GM23338 (cell line): ENCODE results near the gene RAVER1. TPM values are rescaled to one million over a fixed set of nuclear protein-coding genes. Genes with fewer than 3 reads are reported as not detected.
A peak's percentile ranks its signal among the peaks of the same experiment; 100 is the strongest.

ENCODE experiments used
- ATAC-seq: fragments of 200-7000 bp; cut with Tn5 transposase; 3 replicates; pipeline ENCODE4 v1.9.1; 2020
- DNase-seq: peaks from one replicate; pipeline ENCODE4 v3.0.0-alpha.2; 2015; ENCODE audit warnings: low spot score
- H2AFZ ChIP-seq: fragments of 200-600 bp; sonication (generic); 2 replicates; pipeline ENCODE4 v1.8.0; 2016; ENCODE audit warnings: antibody characterized with exemption, mild to moderate bottlenecking, moderate library complexity
- H3F3A ChIP-seq: fragments of 200-600 bp; sonication (generic); replicated peaks from 2 replicates; pipeline ENCODE4 v1.8.0; 2017; ENCODE audit warnings: antibody characterized with exemption, mixed run types, low read depth
- H3K27ac ChIP-seq: fragments of 200-600 bp; sonication (generic); 2 replicates; pipeline ENCODE4 v1.6.1; 2016; ENCODE audit warnings: low read depth
- H3K27me3 ChIP-seq: fragments of 200-600 bp; sonication (generic); 2 replicates; pipeline ENCODE4 v1.8.0; 2016; ENCODE audit warnings: mild to moderate bottlenecking, mixed run types, moderate library complexity; ENCODE audit not compliant: insufficient read depth
- H3K36me3 ChIP-seq: fragments of 200-600 bp; sonication (generic); 2 replicates; pipeline ENCODE4 v1.8.0; 2016; ENCODE audit warnings: mild to moderate bottlenecking; ENCODE audit not compliant: insufficient read depth
- H3K4me1 ChIP-seq: fragments of 200-600 bp; sonication (generic); 2 replicates; pipeline ENCODE4 v1.8.0; 2016; ENCODE audit warnings: mild to moderate bottlenecking, moderate library complexity; ENCODE audit not compliant: insufficient read depth
- H3K4me2 ChIP-seq: fragments of 200-600 bp; sonication (generic); 2 replicates; pipeline ENCODE4 v1.7.1; 2017; ENCODE audit warnings: mixed run types
- H3K4me3 ChIP-seq: fragments of 200-600 bp; sonication (generic); 2 replicates; pipeline ENCODE4 v1.6.1; 2016; ENCODE audit warnings: mixed run types
- H3K79me2 ChIP-seq: fragments of 200-600 bp; sonication (generic); replicated peaks from 2 replicates; pipeline ENCODE4 v1.8.0; 2017; ENCODE audit warnings: mild to moderate bottlenecking; ENCODE audit not compliant: insufficient read depth
- H3K9me2 ChIP-seq: fragments of 200-600 bp; sonication (generic); 2 replicates; pipeline ENCODE4 v1.8.0; 2017; ENCODE audit not compliant: insufficient read depth
- H4K20me1 ChIP-seq: fragments of 200-600 bp; sonication (generic); replicated peaks from 2 replicates; pipeline ENCODE4 v1.8.0; 2017; ENCODE audit warnings: mild to moderate bottlenecking; ENCODE audit not compliant: insufficient read depth
- H3K27ac Mint-ChIP-seq: 2 replicates; pipeline ENCODE4 v1.8.0; 2020; ENCODE audit warnings: inconsistent platforms, mild to moderate bottlenecking, moderate library complexity, mixed read lengths
- H3K27me3 Mint-ChIP-seq: 3 replicates; pipeline ENCODE4 v1.8.0; 2022; ENCODE audit warnings: low read depth, mild to moderate bottlenecking, moderate library complexity, mixed read lengths, inconsistent platforms; ENCODE audit not compliant: insufficient read depth, poor library complexity
- H3K36me3 Mint-ChIP-seq: 3 replicates; pipeline ENCODE4 v1.8.0; 2021; ENCODE audit warnings: low read depth, mild to moderate bottlenecking, inconsistent platforms, moderate library complexity, mixed read lengths
- H3K4me1 Mint-ChIP-seq: 3 replicates; pipeline ENCODE4 v1.8.0; 2020; ENCODE audit warnings: mild to moderate bottlenecking, inconsistent platforms, mixed read lengths
- H3K4me3 Mint-ChIP-seq: 3 replicates; pipeline ENCODE4 v1.8.0; 2021; ENCODE audit warnings: moderate library complexity, mild to moderate bottlenecking, inconsistent platforms, mixed read lengths
- H3K9me3 Mint-ChIP-seq: 3 replicates; pipeline ENCODE4 v1.8.0; 2020; ENCODE audit warnings: moderate library complexity, mild to moderate bottlenecking, inconsistent platforms, mixed read lengths
- CREB1 ChIP-seq: fragments of 250-450 bp; sonication (Bioruptor Pico); IDR thresholded peaks from 2 replicates; pipeline ENCODE4 v1.5.0; 2020; ENCODE audit warnings: low read depth, mild to moderate bottlenecking, moderate library complexity
- CTCF ChIP-seq, 2 experiments: fragments of 200-600 bp in 1 of 2; sonication (generic) in 1 of 2; conservative IDR thresholded peaks; 2 replicates each; pipeline versions ENCODE4 v1.5.1 to v1.6.1; 2016 to 2017; ENCODE audit warnings: antibody characterized with exemption in 2 of 2, low read depth in 2 of 2, mild to moderate bottlenecking in 2 of 2, moderate library complexity in 1 of 2
- ETS1 ChIP-seq: IDR thresholded peaks from 2 replicates; pipeline ENCODE4 v1.6.1; 2016; ENCODE audit warnings: antibody characterized with exemption
- EZH2 ChIP-seq: fragments of 200-600 bp; sonication (generic); IDR thresholded peaks from one replicate; pipeline ENCODE4 v1.8.0; 2017; ENCODE audit warnings: antibody characterized with exemption, mild to moderate bottlenecking, low read depth; ENCODE audit not compliant: unreplicated experiment
- EZH2phosphoT487 ChIP-seq: fragments of 200-600 bp; sonication (generic); IDR thresholded peaks from one replicate; pipeline ENCODE4 v1.8.1; 2018; ENCODE audit warnings: antibody characterized with exemption; ENCODE audit not compliant: unreplicated experiment
- JUNB ChIP-seq: IDR thresholded peaks from one replicate; pipeline ENCODE4 v1.6.1; 2016; ENCODE audit warnings: antibody characterized with exemption; ENCODE audit not compliant: unreplicated experiment
- NANOG ChIP-seq: IDR thresholded peaks from 2 replicates; pipeline ENCODE4 v1.6.1; 2016; ENCODE audit warnings: antibody characterized with exemption, borderline replicate concordance
- POLR2AphosphoS5 ChIP-seq: IDR thresholded peaks from 2 replicates; pipeline ENCODE4 v1.6.1; 2016; ENCODE audit warnings: antibody characterized with exemption, low read depth
- REST ChIP-seq: IDR thresholded peaks from one replicate; pipeline ENCODE4 v1.6.1; 2018; ENCODE audit warnings: antibody characterized with exemption; ENCODE audit not compliant: unreplicated experiment
- STAT1 ChIP-seq: IDR thresholded peaks from one replicate; pipeline ENCODE4 v1.6.1; 2016; ENCODE audit warnings: antibody characterized with exemption; ENCODE audit not compliant: unreplicated experiment
- ZNF114 ChIP-seq: fragments of 250-450 bp; sonication (Bioruptor Pico); IDR thresholded peaks from 2 replicates; pipeline ENCODE4 v1.5.0; 2020; ENCODE audit warnings: mild to moderate bottlenecking, moderate library complexity
- ZNF331 ChIP-seq: fragments of 250-450 bp; sonication (Bioruptor Pico); IDR thresholded peaks from 2 replicates; pipeline ENCODE4 v1.5.0; 2020; ENCODE audit warnings: low read depth, mild to moderate bottlenecking, moderate library complexity
- ZNF462 ChIP-seq: fragments of 250-450 bp; sonication (Bioruptor Pico); IDR thresholded peaks from 2 replicates; pipeline ENCODE4 v1.5.0; 2020; ENCODE audit warnings: mild to moderate bottlenecking, moderate library complexity
- long read RNA-seq: library from polyadenylated mRNA; unstranded; transcript quantifications from one replicate; pipeline ENCODE4 v2.0.0, GENCODE V29; 2020; ENCODE audit not compliant: unreplicated experiment
- polyA plus RNA-seq: library from polyadenylated mRNA; unstranded; fragments of >200 nt; fragmentation: Nextera tagmentation; extraction: Ambion mirVana; gene quantifications from 2 replicates; pipeline ENCODE4 v1.2.1, GENCODE V29; 2016
- total RNA-seq: library from RNA; depleted of rRNA; stranded (reverse); fragments of >200 nt; shearing (Covaris generic); gene quantifications from 2 replicates; pipeline ENCODE4 v1.2.3, GENCODE V29; 2014; rRNA removed

Gene RAVER1
- 88.3 and 96.7 TPM in 2 replicates for total RNA-seq
- polyA plus RNA-seq = 23.6 and 25.5 TPM in 2 replicates
- long read RNA-seq, partial matches to known transcripts = 1 of 6 reads
- long read RNA-seq, other reads (novel, unspliced or antisense) = 2 of 6 reads

- DNase-seq (peak; percentile 99), ATAC-seq (peak; percentile 86)
- Mint-ChIP-seq H3K36me3 (peaks cover 24% of the 10 kb centered on the region), H3K27me3 (peaks cover 17% of the 10 kb centered on the region), H3K27ac (peak within 1 kb of the TSS; percentile 97), H3K4me3 (peak within 1 kb of the TSS; percentile 98), H3K4me1 (peaks cover 11% of the 10 kb centered on the region), H3K9me3 (no peaks in the 10 kb centered on the region)
- H3K9me2 ChIP-seq = no peaks in the 10 kb centered on the region
- H3K4me1 ChIP-seq = peaks cover 13% of the 10 kb centered on the region; the same call in 1 of the 2 replicates
- peaks cover 8% of the 10 kb centered on the region; the same call in 1 of the 2 replicates for H3K36me3 ChIP-seq
- H4K20me1 ChIP-seq = peaks cover 13% of the 10 kb centered on the region
- H3F3A ChIP-seq = no peaks in the 10 kb centered on the region; the same call in 1 of the 2 replicates
- H3K4me2 ChIP-seq = peak within 1 kb of the TSS; percentile 93
- peak within 1 kb of the TSS; percentile 99 for H3K4me3 ChIP-seq
- TF ChIP-seq CREB1 (CRISPR knock-in tag) (0 out of 2 replicates have a peak, but pooled peaks have one; percentile 15), EZH2phosphoT487 (no peak), STAT1 (no peak), ZNF331 (CRISPR knock-in tag) (no peak), ZNF462 (CRISPR knock-in tag) (no peak), REST (no peak), ETS1 (peak; percentile 67), CTCF (conservative IDR thresholded peaks at IDR 0.05; ENCODE audit: low read depth in 2 of 2) (no peak), JUNB (no peak), POLR2AphosphoS5 (peak; percentile 81), NANOG (no peak), EZH2 (no peak), ZNF114 (CRISPR knock-in tag) (no peak)
- H3K27ac ChIP-seq = peak within 1 kb of the TSS; percentile 95
- H3K27me3 ChIP-seq = no peaks in the 10 kb centered on the region
- peak within 1 kb of the TSS; percentile 97 for H2AFZ ChIP-seq
- H3K79me2 ChIP-seq = peaks cover 33% of the 10 kb centered on the region
Measured at GRCh38 chr19:10332965-10333757, at the start of gene RAVER1. Gene RAVER1 (minus strand): TSS chr19:10333529. CDS start chr19:10333507, 22 bp downstream.
